Left cardiac atrium (tissue), 4 donors: Measurements from ENCODE around the gene DIAPH2. TPM values are rescaled to one million over a fixed set of nuclear protein-coding genes. Genes with fewer than 3 reads are reported as not detected.

ENCODE experiments used
- ATAC-seq, 2 donors: fragments of 200-7000 bp; cut with Tn5 transposase; one replicate each; pipeline ENCODE4 v1.9.1; 2020; ENCODE audit warnings: mild to moderate bottlenecking in 2 of 2, moderate library complexity in 2 of 2
- DNase-seq: peaks from one replicate; pipeline ENCODE4 v3.0.0-alpha.2; 2020
- intact Hi-C, 2 donors: fragments of 100-400 bp; cut with DNase I; formaldehyde crosslinking; loops; one replicate each; pipeline versions ENCODE4 v1.14.1 to v1.15.1; 2022 to 2023
- total RNA-seq, 2 donors: library from RNA; stranded (reverse); fragmentation: NEBNext Ultra II Directional; extraction: Animal tissue kit (Norgen Biotek cat#: 25700); gene quantifications; one replicate each; pipeline ENCODE4 v1.2.1, GENCODE V29; 2021
- donor health status: DM: no; HTN: yes; CAD: no.
- donor health status: DM: no; HTN: yes; CAD: no; lungs with severe emphysema.
- donor health status: DM: yes; HTN: yes; CAD: no.
- donor health status: Dilated cardiomyopathy.

Gene DIAPH2
- total RNA-seq, 2 donors from 2014 or later, result 13.0 to 13.3 TPM

- ATAC-seq (no peak), DNase-seq (no peak)
- intact Hi-C loops, result no loop called here
Measured at GRCh38 chrX:96906741-96907140, 222.1 kb downstream of the DIAPH2 start.

GRCh38 chrX:96907516-96908272 lies 223.1 kb downstream of the DIAPH2 start:
- DNase-seq (no peak), ATAC-seq (no peak)
- intact Hi-C loops, result no loop called here

- intact Hi-C loops, result no loop called here
- ATAC-seq (no peak), DNase-seq (no peak)
Measured at GRCh38 chrX:96909291-96909690, 224.6 kb downstream of the DIAPH2 start.

GRCh38 chrX:96918864-96919263 lies 234.2 kb downstream of the DIAPH2 start:
- ATAC-seq, result no peak
- DNase-seq, result no peak
- intact Hi-C loops, result no loop called here

GRCh38 chrX:96919672-96920071 lies 235.0 kb downstream of the DIAPH2 start:
- ATAC-seq (no peak), DNase-seq (no peak)
- intact Hi-C loops, result no loop called here

- intact Hi-C loops, result no loop called here
- DNase-seq, result no peak
- no peak for ATAC-seq
Measured at GRCh38 chrX:96924581-96924980, 239.9 kb downstream of the DIAPH2 start.

- ATAC-seq, result no peak
- DNase-seq, result no peak
- intact Hi-C loops, result no loop called here
Measured at GRCh38 chrX:96929036-96929435, 244.4 kb downstream of the DIAPH2 start.

GRCh38 chrX:96957718-96958117 lies 273.1 kb downstream of the DIAPH2 start:
- intact Hi-C loops, result no loop called here
- DNase-seq (no peak), ATAC-seq (no peak)

GRCh38 chrX:96971812-96972211 lies 287.2 kb downstream of the DIAPH2 start:
- ATAC-seq (no peak), DNase-seq (no peak)
- intact Hi-C loops, result no loop called here

GRCh38 chrX:96978906-96979305 lies 294.3 kb downstream of the DIAPH2 start:
- DNase-seq (no peak), ATAC-seq (no peak)
- intact Hi-C loops, result no loop called here

- intact Hi-C loops, result no loop called here
- DNase-seq, result no peak
- ATAC-seq, result no peak
Measured at GRCh38 chrX:96979766-96980165, 295.1 kb downstream of the DIAPH2 start.

- intact Hi-C loops, result no loop called here
- no peak for DNase-seq
- ATAC-seq, result peak in 1 of 2 donors; percentile 61
Measured at GRCh38 chrX:96982161-96982560, 297.5 kb downstream of the DIAPH2 start.

GRCh38 chrX:96984538-96984937 lies 299.9 kb downstream of the DIAPH2 start:
- intact Hi-C loops, result no loop called here
- no peak for ATAC-seq
- no peak for DNase-seq

- no peak for ATAC-seq
- intact Hi-C loops, result no loop called here
- DNase-seq, result no peak
Measured at GRCh38 chrX:96985046-96985445, 300.4 kb downstream of the DIAPH2 start.

- ATAC-seq, result no peak
- intact Hi-C loops, result no loop called here
- DNase-seq, result no peak
Measured at GRCh38 chrX:96987228-96987627, 302.6 kb downstream of the DIAPH2 start.

- DNase-seq (no peak), ATAC-seq (no peak)
- intact Hi-C loops, result no loop called here
Measured at GRCh38 chrX:96989830-96990571, 305.4 kb downstream of the DIAPH2 start.

- ATAC-seq, result no peak
Measured at GRCh38 chrX:96994093-96994492, 309.5 kb downstream of the DIAPH2 start.

GRCh38 chrX:96997196-96997595 lies 312.6 kb downstream of the DIAPH2 start:
- intact Hi-C loops, result no loop called here
- ATAC-seq (no peak), DNase-seq (no peak)

More at GRCh38 chrX:96994093-96994492, 309.5 kb downstream of the DIAPH2 start:
- intact Hi-C loops, result no loop called here
- DNase-seq, result no peak

- ATAC-seq (no peak), DNase-seq (no peak)
- intact Hi-C loops, result no loop called here
Measured at GRCh38 chrX:97000682-97001368, 316.2 kb downstream of the DIAPH2 start.

GRCh38 chrX:97006167-97006566 lies 321.5 kb downstream of the DIAPH2 start:
- no peak for DNase-seq
- intact Hi-C loops, result no loop called here
- no peak for ATAC-seq
